KMS-11 (cell line): ENCODE results near the gene ACAP3.
A peak's percentile ranks its signal among the peaks of the same experiment; 100 is the strongest.

ENCODE experiments used
- H2AFZ ChIP-seq: fragments of 200-600 bp; sonication (generic); 2 replicates; pipeline ENCODE4 v1.6.1; 2016; ENCODE audit warnings: antibody characterized with exemption, mixed run types, low read depth
- H3K27ac ChIP-seq: fragments of 200-600 bp; sonication (generic); 2 replicates; pipeline ENCODE4 v1.6.1; 2016; ENCODE audit warnings: mild to moderate bottlenecking, mixed run types
- H3K27me3 ChIP-seq: fragments of 200-600 bp; sonication (generic); 2 replicates; pipeline ENCODE4 v1.6.1; 2017; ENCODE audit warnings: mild to moderate bottlenecking, low read depth, mixed run types, moderate library complexity; ENCODE audit not compliant: insufficient read depth
- H3K36me3 ChIP-seq: fragments of 200-600 bp; sonication (generic); 2 replicates; pipeline ENCODE4 v1.6.1; 2017; ENCODE audit warnings: mild to moderate bottlenecking, mixed run types; ENCODE audit not compliant: insufficient read depth
- H3K4me1 ChIP-seq: fragments of 200-600 bp; sonication (generic); 2 replicates; pipeline ENCODE4 v1.6.1; 2016; ENCODE audit warnings: mild to moderate bottlenecking, low read depth, mixed run types; ENCODE audit not compliant: poor library complexity, severe bottlenecking
- H3K4me2 ChIP-seq: fragments of 200-600 bp; sonication (generic); 2 replicates; pipeline ENCODE4 v1.7.0; 2016; ENCODE audit warnings: mild to moderate bottlenecking, mixed run types
- H3K4me3 ChIP-seq: fragments of 200-600 bp; sonication (generic); IDR thresholded peaks from 2 replicates; pipeline ENCODE4 v1.6.1; 2017; ENCODE audit warnings: low read depth, low read length, mixed read lengths; ENCODE audit not compliant: insufficient read depth
- H3K79me2 ChIP-seq: fragments of 200-600 bp; sonication (generic); 2 replicates; pipeline ENCODE4 v1.6.1; 2016; ENCODE audit warnings: low read depth, mixed run types; ENCODE audit not compliant: insufficient read depth
- H3K9ac ChIP-seq: fragments of 200-600 bp; sonication (generic); 2 replicates; pipeline ENCODE4 v1.6.1; 2016; ENCODE audit warnings: mild to moderate bottlenecking, mixed run types
- H4K20me1 ChIP-seq: fragments of 200-600 bp; sonication (generic); 2 replicates; pipeline ENCODE4 v1.6.1; 2016; ENCODE audit warnings: mild to moderate bottlenecking, mixed run types; ENCODE audit not compliant: insufficient read depth
- CTCF ChIP-seq: fragments of 200-600 bp; sonication (generic); conservative IDR thresholded peaks from 2 replicates; pipeline ENCODE4 v1.6.1; 2017; ENCODE audit warnings: low read depth, mild to moderate bottlenecking, antibody characterized with exemption, low read length, moderate library complexity, mixed read lengths

Gene ACAP3

GRCh38 chr1:1329304-1330210 is 21.8 kb upstream of the ACAP3 start:
- TF ChIP-seq CTCF: no peak
- H3K27ac ChIP-seq: no peak overlapping the region
- H3K4me1 ChIP-seq: peaks cover 13% of the 10 kb centered on the region
- no peak overlapping the region for H3K9ac ChIP-seq
- H3K36me3 ChIP-seq: no peaks in the 10 kb centered on the region
- H3K4me2 ChIP-seq: no peak overlapping the region
- H4K20me1 ChIP-seq: no peaks in the 10 kb centered on the region
- no peak overlapping the region for H2AFZ ChIP-seq
- H3K27me3 ChIP-seq: no peaks in the 10 kb centered on the region
- no peak overlapping the region for H3K4me3 ChIP-seq
- peaks cover 10% of the 10 kb centered on the region; the same call in 1 of the 2 replicates for H3K79me2 ChIP-seq

- H3K27me3 ChIP-seq: no peaks in the 10 kb centered on the region
- TF ChIP-seq CTCF: no peak
- no peak overlapping the region for H3K4me3 ChIP-seq
- H2AFZ ChIP-seq: no peak overlapping the region
- no peaks in the 10 kb centered on the region for H3K36me3 ChIP-seq
- no peaks in the 10 kb centered on the region for H4K20me1 ChIP-seq
- no peak overlapping the region for H3K4me2 ChIP-seq
- peaks cover 17% of the 10 kb centered on the region for H3K4me1 ChIP-seq
- H3K9ac ChIP-seq: no peak overlapping the region
- H3K79me2 ChIP-seq: peaks cover 18% of the 10 kb centered on the region
- H3K27ac ChIP-seq: no peak overlapping the region
These were observed 20.5 kb upstream of the ACAP3 start for GRCh38 chr1:1328254-1328653.

- no peaks in the 10 kb centered on the region for H3K27me3 ChIP-seq
- peaks cover 22% of the 10 kb centered on the region for H3K4me1 ChIP-seq
- no peak overlapping the region for H3K9ac ChIP-seq
- peaks cover 24% of the 10 kb centered on the region for H3K79me2 ChIP-seq
- H4K20me1 ChIP-seq: no peaks in the 10 kb centered on the region
- no peak for TF ChIP-seq CTCF
- H3K4me2 ChIP-seq: no peak overlapping the region; the same call in 1 of the 2 replicates
- H3K27ac ChIP-seq: no peak overlapping the region
- H2AFZ ChIP-seq: no peak overlapping the region
- no peaks in the 10 kb centered on the region for H3K36me3 ChIP-seq
- no peak overlapping the region for H3K4me3 ChIP-seq
These were observed 19.6 kb upstream of the ACAP3 start for GRCh38 chr1:1327291-1327690.

- Histone ChIP-seq H3K36me3 (no peaks in the 10 kb centered on the region), H3K4me1 (peaks cover 22% of the 10 kb centered on the region), H3K4me2 (peak overlapping the region; percentile 88), H3K27ac (peak overlapping the region; percentile 21; the same call in 1 of the 2 replicates), H2AFZ (no peak overlapping the region), H3K4me3 (no peak overlapping the region), H3K79me2 (peaks cover 35% of the 10 kb centered on the region), H3K9ac (peak overlapping the region; percentile 64; the same call in 1 of the 2 replicates), H3K27me3 (no peaks in the 10 kb centered on the region), H4K20me1 (no peaks in the 10 kb centered on the region)
- no peak for TF ChIP-seq CTCF
These were observed 18.4 kb upstream of the ACAP3 start for GRCh38 chr1:1326075-1326605.
